HG03575 (cell line): ENCODE data around the gene SLC26A9.

Source experiments
- ATAC-seq: cut with Tn5 transposase; IDR thresholded peaks from one replicate; pipeline ENCODE4 v1.9.1; 2021; ENCODE audit not compliant: unreplicated experiment, insufficient number of reproducible peaks, low FRiP score; ENCODE audit errors: extremely low read depth

SLC26A9 gene

GRCh38 chr1:205930799-205931281 is 12.4 kb downstream of the SLC26A9 start:
- ATAC-seq = no peak

GRCh38 chr1:205930195-205930577 is 13.1 kb downstream of the SLC26A9 start:
- ATAC-seq = no peak

- ATAC-seq = no peak
Measured at GRCh38 chr1:205929496-205930194, 13.6 kb downstream of the SLC26A9 start.

GRCh38 chr1:205928317-205928716 is 14.9 kb downstream of the SLC26A9 start:
- ATAC-seq = no peak

GRCh38 chr1:205927676-205928075 is 15.6 kb downstream of the SLC26A9 start:
- no peak for ATAC-seq

GRCh38 chr1:205927247-205927646 is 16.0 kb downstream of the SLC26A9 start:
- ATAC-seq = no peak

- no peak for ATAC-seq
Measured at GRCh38 chr1:205926636-205927035, 16.6 kb downstream of the SLC26A9 start.

GRCh38 chr1:205926213-205926612 is 17.0 kb downstream of the SLC26A9 start:
- no peak for ATAC-seq

- ATAC-seq = no peak
Measured at GRCh38 chr1:205925736-205926135, 17.5 kb downstream of the SLC26A9 start.

- ATAC-seq = no peak
Measured at GRCh38 chr1:205924460-205924790, 18.8 kb downstream of the SLC26A9 start.

GRCh38 chr1:205923651-205924459 is 19.4 kb downstream of the SLC26A9 start:
- no peak for ATAC-seq

- no peak for ATAC-seq
Measured at GRCh38 chr1:205922806-205923205, 20.4 kb downstream of the SLC26A9 start.

- ATAC-seq = no peak
Measured at GRCh38 chr1:205922314-205922713, 20.9 kb downstream of the SLC26A9 start.

- ATAC-seq = no peak
Measured at GRCh38 chr1:205921570-205921909, 21.7 kb downstream of the SLC26A9 start.

GRCh38 chr1:205920861-205921569 is 22.2 kb downstream of the SLC26A9 start:
- no peak for ATAC-seq

- no peak for ATAC-seq
Measured at GRCh38 chr1:205920159-205920558, 23.1 kb downstream of the SLC26A9 start.

- no peak for ATAC-seq
Measured at GRCh38 chr1:205918955-205919746, 24.1 kb downstream of the SLC26A9 start.

GRCh38 chr1:205917466-205918238 is 25.6 kb downstream of the SLC26A9 start:
- ATAC-seq = no peak
